GM03348 (cell line): ENCODE data around the gene CAPSL.
"Not testable (repeated sequence)": the region's sequence is repeated elsewhere in the genome, so short reads cannot be mapped to it uniquely, and the experiment has no call there.

Experiments
- DNase-seq: peaks from one replicate; pipeline ENCODE4 v3.0.0; 2012; ENCODE audit warnings: low spot score

Gene CAPSL

GRCh38 chr5:35876454-35876853 lies 62.0 kb downstream of the CAPSL start:
- DNase-seq = no peak

- no peak for DNase-seq
Observed at GRCh38 chr5:35870605-35871004, 67.8 kb downstream of the CAPSL start.

GRCh38 chr5:35869685-35870277 lies 68.6 kb downstream of the CAPSL start:
- no peak for DNase-seq

- no peak for DNase-seq
Observed at GRCh38 chr5:35867998-35868397, 70.4 kb downstream of the CAPSL start.

- DNase-seq = no peak
Observed at GRCh38 chr5:35863159-35863558, 75.3 kb downstream of the CAPSL start.

GRCh38 chr5:35862126-35862525 lies 76.3 kb downstream of the CAPSL start:
- DNase-seq = no peak

GRCh38 chr5:35861718-35862117 lies 76.7 kb downstream of the CAPSL start:
- no peak for DNase-seq

GRCh38 chr5:35860686-35861085 lies 77.7 kb downstream of the CAPSL start:
- DNase-seq = no peak

- no peak for DNase-seq
Observed at GRCh38 chr5:35859101-35859661, 79.2 kb downstream of the CAPSL start.

GRCh38 chr5:35857606-35858205 lies 80.7 kb downstream of the CAPSL start:
- DNase-seq = peak; percentile 46

- DNase-seq = no peak
Observed at GRCh38 chr5:35856765-35857351, 81.6 kb downstream of the CAPSL start, which contains the start of gene IL7R. IL7R (plus strand) TSS chr5:35856891; CDS start chr5:35856978, 87 bp downstream.

- not testable (repeated sequence) for DNase-seq
Observed at GRCh38 chr5:35856186-35856764, 82.1 kb downstream of the CAPSL start.

GRCh38 chr5:35855187-35855586 lies 83.2 kb downstream of the CAPSL start:
- no peak for DNase-seq
